H54 (cell line): ENCODE data around the gene KRTAP4-8.
"Not testable (repeated sequence)": the region's sequence is repeated elsewhere in the genome, so short reads cannot be mapped to it uniquely, and the experiment has no call there.

ENCODE experiments used
- DNase-seq: peaks from one replicate; pipeline ENCODE4 v3.0.0; 2011; ENCODE audit warnings: low spot score, mixed read lengths; ENCODE audit not compliant: insufficient read length
- FAIRE-seq: peaks from 3 replicates; lab custom pipeline; 2011; peaks lifted over from hg19 to GRCh38; lab: Jason Lieb, UNC
- POLR2A ChIP-seq: IDR thresholded peaks from 2 replicates; pipeline ENCODE4 v1.6.1; 2011; ENCODE audit warnings: low read depth, mild to moderate bottlenecking, low read length

The KRTAP4-8 gene

GRCh38 chr17:41118721-41119120 lies 20.8 kb upstream of the KRTAP4-8 start:
- TF ChIP-seq POLR2A, result no peak
- FAIRE-seq (no peak), DNase-seq (no peak)

- DNase-seq, FAIRE-seq: not testable (repeated sequence)
Measured at GRCh38 chr17:41117846-41118386, 20.0 kb upstream of the KRTAP4-8 start, which contains the start of gene KRTAP4-11. TSS of gene KRTAP4-11 (minus strand) at chr17:41118373. CDS start at chr17:41118315, 58 bp downstream.

- TF ChIP-seq POLR2A, result no peak
- DNase-seq (no peak), FAIRE-seq (no peak)
Measured at GRCh38 chr17:41116297-41116696, 18.4 kb upstream of the KRTAP4-8 start.

GRCh38 chr17:41111151-41111885 lies 13.4 kb upstream of the KRTAP4-8 start:
- TF ChIP-seq POLR2A, result no peak
- DNase-seq, result no peak
- no peak for FAIRE-seq

GRCh38 chr17:41108728-41109386 lies 10.9 kb upstream of the KRTAP4-8 start:
- not testable (repeated sequence) for DNase-seq, FAIRE-seq

GRCh38 chr17:41107941-41108450 lies 10.1 kb upstream of the KRTAP4-8 start:
- TF ChIP-seq POLR2A, result no peak
- DNase-seq (no peak), FAIRE-seq (no peak)

- not testable (repeated sequence) for FAIRE-seq, DNase-seq
Measured at GRCh38 chr17:41105347-41105746, 7.4 kb upstream of the KRTAP4-8 start, which contains the start of gene KRTAP4-9. TSS of gene KRTAP4-9 (plus strand) at chr17:41105389. CDS start at chr17:41105389, 0 bp downstream.

GRCh38 chr17:41104386-41105038 lies 6.6 kb upstream of the KRTAP4-8 start:
- peak; percentile 95 for FAIRE-seq
- not testable (repeated sequence) for DNase-seq

GRCh38 chr17:41103896-41104295 lies 6.0 kb upstream of the KRTAP4-8 start:
- no peak for TF ChIP-seq POLR2A
- no peak for DNase-seq
- no peak for FAIRE-seq

GRCh38 chr17:41101586-41102259 lies 3.8 kb upstream of the KRTAP4-8 start, which contains the start of gene KRTAP4-16:
TSS of gene KRTAP4-16 (minus strand) at chr17:41102209. CDS start at chr17:41102209, 0 bp downstream.
- FAIRE-seq (no peak), DNase-seq (no peak)
- TF ChIP-seq POLR2A, result no peak

- DNase-seq (peak; percentile 5), FAIRE-seq (peak; percentile 67)
Measured at GRCh38 chr17:41099682-41100480, 1.9 kb upstream of the KRTAP4-8 start.

- DNase-seq (no peak), FAIRE-seq (no peak)
- TF ChIP-seq POLR2A, result no peak
Measured at GRCh38 chr17:41098481-41098880, 539 bp upstream of the KRTAP4-8 start.

- TF ChIP-seq POLR2A, result no peak
- FAIRE-seq (no peak), DNase-seq (no peak)
Measured at GRCh38 chr17:41096055-41096454, 1.9 kb downstream of the KRTAP4-8 start.

GRCh38 chr17:41088760-41089352 lies 9.1 kb downstream of the KRTAP4-8 start:
- DNase-seq, FAIRE-seq: not testable (repeated sequence)

- not testable (repeated sequence) for DNase-seq, FAIRE-seq
Measured at GRCh38 chr17:41084100-41084856, 13.7 kb downstream of the KRTAP4-8 start, which contains the start of gene KRTAP4-7. TSS of gene KRTAP4-7 (plus strand) at chr17:41084150. CDS start at chr17:41084207, 57 bp downstream.

- DNase-seq, result not testable (repeated sequence)
- peak; percentile 99 for FAIRE-seq
Measured at GRCh38 chr17:41083427-41083826, 14.5 kb downstream of the KRTAP4-8 start.
